ENCODE data around the gene IGSF21.

Gene IGSF21

GRCh38 chr1:18234790-18235242 lies 127.2 kb downstream of the IGSF21 start:
- H3K79me2 ChIP-seq (ENCODE audit: low read length), result no peaks in the 10 kb centered on the region
- peaks cover 50% of the 10 kb centered on the region for H3K27me3 ChIP-seq (replicated peaks; ENCODE audit: insufficient read depth, low read length)
- no peak overlapping the region for H3K9ac ChIP-seq (ENCODE audit: low read length)
- TF ChIP-seq EZH2phosphoT487 (IDR thresholded peaks at IDR 0.05; ENCODE audit: low read length) (no peak), EZH2 (optimal IDR thresholded peaks at IDR 0.05; ENCODE audit: low read depth, low read length) (no peak), CTCF (IDR thresholded peaks at IDR 0.05; ENCODE audit: low read length) (peak; percentile 79)
- H3K4me2 ChIP-seq (ENCODE audit: low read depth, low read length), result no peak overlapping the region
- H3K9me3 ChIP-seq (replicated peaks; ENCODE audit: insufficient read depth, low read length), result no peaks in the 10 kb centered on the region
- peak; percentile 33 for DNase-seq
- H3K36me3 ChIP-seq (replicated peaks; ENCODE audit: insufficient read depth, low read length), result no peaks in the 10 kb centered on the region
- H3F3A ChIP-seq (ENCODE audit: insufficient read depth, low read length), result no peaks in the 10 kb centered on the region
- H3K27ac ChIP-seq (ENCODE audit: low read length), result no peak overlapping the region
- no peaks in the 10 kb centered on the region for H3K9me2 ChIP-seq (replicated peaks; ENCODE audit: insufficient read depth, low read length)
- H2AFZ ChIP-seq (ENCODE audit: low read length), result no peak overlapping the region
- no peaks in the 10 kb centered on the region for H3K4me1 ChIP-seq (ENCODE audit: low read length)
- no peak overlapping the region for H3K4me3 ChIP-seq (ENCODE audit: low read length)
- H4K20me1 ChIP-seq (ENCODE audit: insufficient read depth, low read length), result no peaks in the 10 kb centered on the region

GRCh38 chr1:18237371-18237770 lies 129.8 kb downstream of the IGSF21 start:
- H3K9me3 ChIP-seq (replicated peaks; ENCODE audit: insufficient read depth, low read length), result no peaks in the 10 kb centered on the region
- H3K79me2 ChIP-seq (ENCODE audit: low read length), result no peaks in the 10 kb centered on the region
- no peak overlapping the region for H3K4me2 ChIP-seq (ENCODE audit: low read depth, low read length)
- no peak overlapping the region for H3K27ac ChIP-seq (ENCODE audit: low read length)
- no peak for DNase-seq
- H3K4me3 ChIP-seq (ENCODE audit: low read length), result no peak overlapping the region
- H3K4me1 ChIP-seq (ENCODE audit: low read length), result no peaks in the 10 kb centered on the region
- TF ChIP-seq CTCF (IDR thresholded peaks at IDR 0.05; ENCODE audit: low read length), result no peak
- TF ChIP-seq EZH2phosphoT487 (IDR thresholded peaks at IDR 0.05; ENCODE audit: low read length), result no peak
- TF ChIP-seq EZH2 (optimal IDR thresholded peaks at IDR 0.05; ENCODE audit: low read depth, low read length), result no peak
- H3F3A ChIP-seq (ENCODE audit: insufficient read depth, low read length), result no peaks in the 10 kb centered on the region
- no peak overlapping the region for H3K9ac ChIP-seq (ENCODE audit: low read length)
- H3K36me3 ChIP-seq (replicated peaks; ENCODE audit: insufficient read depth, low read length), result no peaks in the 10 kb centered on the region
- no peak overlapping the region for H2AFZ ChIP-seq (ENCODE audit: low read length)
- H3K27me3 ChIP-seq (replicated peaks; ENCODE audit: insufficient read depth, low read length), result peaks cover 67% of the 10 kb centered on the region
- no peaks in the 10 kb centered on the region for H4K20me1 ChIP-seq (ENCODE audit: insufficient read depth, low read length)
- no peaks in the 10 kb centered on the region for H3K9me2 ChIP-seq (replicated peaks; ENCODE audit: insufficient read depth, low read length)

- no peaks in the 10 kb centered on the region for H3F3A ChIP-seq (ENCODE audit: insufficient read depth, low read length)
- H3K36me3 ChIP-seq (replicated peaks; ENCODE audit: insufficient read depth, low read length), result no peaks in the 10 kb centered on the region
- H3K9me2 ChIP-seq (replicated peaks; ENCODE audit: insufficient read depth, low read length), result no peaks in the 10 kb centered on the region
- no peaks in the 10 kb centered on the region for H4K20me1 ChIP-seq (ENCODE audit: insufficient read depth, low read length)
- H3K79me2 ChIP-seq (ENCODE audit: low read length), result no peaks in the 10 kb centered on the region
- H3K27me3 ChIP-seq (replicated peaks; ENCODE audit: insufficient read depth, low read length), result peaks cover 66% of the 10 kb centered on the region
- DNase-seq, result no peak
- H3K4me2 ChIP-seq (ENCODE audit: low read depth, low read length), result no peak overlapping the region
- H3K9ac ChIP-seq (ENCODE audit: low read length), result no peak overlapping the region
- H2AFZ ChIP-seq (ENCODE audit: low read length), result no peak overlapping the region
- TF ChIP-seq EZH2 (optimal IDR thresholded peaks at IDR 0.05; ENCODE audit: low read depth, low read length), result no peak
- no peak for TF ChIP-seq CTCF (IDR thresholded peaks at IDR 0.05; ENCODE audit: low read length)
- TF ChIP-seq EZH2phosphoT487 (IDR thresholded peaks at IDR 0.05; ENCODE audit: low read length), result no peak
- no peaks in the 10 kb centered on the region for H3K9me3 ChIP-seq (replicated peaks; ENCODE audit: insufficient read depth, low read length)
- no peak overlapping the region for H3K4me3 ChIP-seq (ENCODE audit: low read length)
- H3K27ac ChIP-seq (ENCODE audit: low read length), result no peak overlapping the region
- H3K4me1 ChIP-seq (ENCODE audit: low read length), result no peaks in the 10 kb centered on the region
Observed at GRCh38 chr1:18238190-18238589, 130.6 kb downstream of the IGSF21 start.
